ENCODE data around the gene DIP2C.
"Not testable (repeated sequence)": the region's sequence is repeated elsewhere in the genome, so short reads cannot be mapped to it uniquely, and the experiment has no call there.

Gene DIP2C

GRCh38 chr10:450463-450862 is 239.0 kb downstream of the DIP2C start:
- no peak for DNase-seq (ENCODE audit: low spot score)

GRCh38 chr10:449331-449730 is 240.1 kb downstream of the DIP2C start:
- not testable (repeated sequence) for DNase-seq (ENCODE audit: low spot score)

- no peak for DNase-seq (ENCODE audit: low spot score)
These were observed 246.0 kb downstream of the DIP2C start for GRCh38 chr10:443459-443858.

GRCh38 chr10:442209-442608 is 247.3 kb downstream of the DIP2C start:
- no peak for DNase-seq (ENCODE audit: low spot score)

GRCh38 chr10:441659-442058 is 247.8 kb downstream of the DIP2C start:
- no peak for DNase-seq (ENCODE audit: low spot score)

GRCh38 chr10:440127-440526 is 249.3 kb downstream of the DIP2C start:
- DNase-seq (ENCODE audit: low spot score) = no peak

- DNase-seq (ENCODE audit: low spot score) = no peak
These were observed 251.6 kb downstream of the DIP2C start for GRCh38 chr10:437698-438490.

- no peak for DNase-seq (ENCODE audit: low spot score)
These were observed 252.4 kb downstream of the DIP2C start for GRCh38 chr10:436911-437665.

GRCh38 chr10:436013-436697 is 253.3 kb downstream of the DIP2C start:
- DNase-seq (ENCODE audit: low spot score) = no peak

GRCh38 chr10:435397-435796 is 254.1 kb downstream of the DIP2C start:
- DNase-seq (ENCODE audit: low spot score) = no peak

GRCh38 chr10:429696-430095 is 259.8 kb downstream of the DIP2C start:
- DNase-seq (ENCODE audit: low spot score) = no peak

- no peak for DNase-seq (ENCODE audit: low spot score)
These were observed 261.5 kb downstream of the DIP2C start for GRCh38 chr10:427761-428519.

GRCh38 chr10:425365-425764 is 264.1 kb downstream of the DIP2C start:
- not testable (repeated sequence) for DNase-seq (ENCODE audit: low spot score)

GRCh38 chr10:424724-425123 is 264.7 kb downstream of the DIP2C start:
- not testable (repeated sequence) for DNase-seq (ENCODE audit: low spot score)

GRCh38 chr10:423178-423577 is 266.3 kb downstream of the DIP2C start:
- no peak for DNase-seq (ENCODE audit: low spot score)

GRCh38 chr10:422675-423074 is 266.8 kb downstream of the DIP2C start:
- no peak for DNase-seq (ENCODE audit: low spot score)

GRCh38 chr10:422241-422640 is 267.2 kb downstream of the DIP2C start:
- no peak for DNase-seq (ENCODE audit: low spot score)

- no peak for DNase-seq (ENCODE audit: low spot score)
These were observed 268.3 kb downstream of the DIP2C start for GRCh38 chr10:421170-421569.

- DNase-seq (ENCODE audit: low spot score) = no peak
These were observed 269.0 kb downstream of the DIP2C start for GRCh38 chr10:420154-421121.

- DNase-seq (ENCODE audit: low spot score) = no peak
These were observed 270.6 kb downstream of the DIP2C start for GRCh38 chr10:418894-419293.

- no peak for DNase-seq (ENCODE audit: low spot score)
These were observed 271.2 kb downstream of the DIP2C start for GRCh38 chr10:418226-418625.

Data from SW480 (cell line).